NCI-H226 (cell line): ENCODE data around the gene SUCNR1.
A peak's percentile ranks its signal among the peaks of the same experiment; 100 is the strongest.
"Not testable (repeated sequence)": the region's sequence is repeated elsewhere in the genome, so short reads cannot be mapped to it uniquely, and the experiment has no call there.

Experiments used
- DNase-seq: peaks from one replicate; pipeline ENCODE4 v3.0.0-alpha.2; 2015

SUCNR1 gene

GRCh38 chr3:151874079-151874478, 636 bp downstream of the SUCNR1 start:
- not testable (repeated sequence) for DNase-seq

- DNase-seq, result no peak
Observed at GRCh38 chr3:151875759-151876158, 2.3 kb downstream of the SUCNR1 start.

- no peak for DNase-seq
Observed at GRCh38 chr3:151877269-151877668, 3.8 kb downstream of the SUCNR1 start.

- DNase-seq, result no peak
Observed at GRCh38 chr3:151878465-151878864, 5.0 kb downstream of the SUCNR1 start.

- no peak for DNase-seq
Observed at GRCh38 chr3:151879037-151879436, 5.6 kb downstream of the SUCNR1 start.

GRCh38 chr3:151879679-151880415, 6.4 kb downstream of the SUCNR1 start:
- DNase-seq, result no peak

GRCh38 chr3:151880416-151880690, 6.9 kb downstream of the SUCNR1 start:
- peak; percentile 31 for DNase-seq

- no peak for DNase-seq
Observed at GRCh38 chr3:151881137-151881536, 7.7 kb downstream of the SUCNR1 start.

- DNase-seq, result not testable (repeated sequence)
Observed at GRCh38 chr3:151885397-151885796, 12.0 kb downstream of the SUCNR1 start.

GRCh38 chr3:151887450-151888211, 14.2 kb downstream of the SUCNR1 start:
- DNase-seq, result not testable (repeated sequence)

GRCh38 chr3:151890721-151891141, 17.3 kb downstream of the SUCNR1 start:
- peak; percentile 62 for DNase-seq

- no peak for DNase-seq
Observed at GRCh38 chr3:151891721-151892120, 18.3 kb downstream of the SUCNR1 start.

GRCh38 chr3:151894219-151894618, 20.8 kb downstream of the SUCNR1 start:
- no peak for DNase-seq

- no peak for DNase-seq
Observed at GRCh38 chr3:151895478-151896241, 22.2 kb downstream of the SUCNR1 start.

- peak; percentile 58 for DNase-seq
Observed at GRCh38 chr3:151896246-151897012, 23.0 kb downstream of the SUCNR1 start.

GRCh38 chr3:151898121-151898520, 24.7 kb downstream of the SUCNR1 start:
- not testable (repeated sequence) for DNase-seq

GRCh38 chr3:151898564-151899261, 25.3 kb downstream of the SUCNR1 start:
- DNase-seq, result not testable (repeated sequence)

GRCh38 chr3:151899996-151900395, 26.6 kb downstream of the SUCNR1 start:
- no peak for DNase-seq

- no peak for DNase-seq
Observed at GRCh38 chr3:151900460-151900859, 27.0 kb downstream of the SUCNR1 start.

- no peak for DNase-seq
Observed at GRCh38 chr3:151900884-151901643, 27.6 kb downstream of the SUCNR1 start.

GRCh38 chr3:151901644-151902285, 28.3 kb downstream of the SUCNR1 start:
- DNase-seq, result no peak
